Thoracic aorta (tissue), 2 donors: ENCODE results near the gene ENOX2. TPM values are rescaled to one million over a fixed set of nuclear protein-coding genes. Genes with fewer than 3 reads are reported as not detected.
A peak's percentile ranks its signal among the peaks of the same experiment; 100 is the strongest.

Experiments used
- ATAC-seq: fragments of 150-250 bp; one replicate; pipeline ENCODE4 v1.8.0; 2017; ENCODE audit warnings: low read depth; ENCODE audit not compliant: insufficient number of reproducible peaks, low FRiP score
- DNase-seq: peaks from one replicate; pipeline ENCODE4 v3.0.0-alpha.2; 2020; ENCODE audit warnings: low spot score
- H3K27ac ChIP-seq, 2 donors: fragments of 200-600 bp; sonication (generic); 1 replicate in 1 of 2; 2 replicates in 1 of 2; pipeline ENCODE4 v1.5.1; 2016; ENCODE audit warnings: mild to moderate bottlenecking in 2 of 2, moderate library complexity in 2 of 2
- H3K27me3 ChIP-seq: fragments of 200-600 bp; sonication (generic); replicated peaks from 2 replicates; pipeline ENCODE4 v1.6.0; 2016; ENCODE audit warnings: mild to moderate bottlenecking; ENCODE audit not compliant: insufficient read depth
- H3K36me3 ChIP-seq: fragments of 200-600 bp; sonication (generic); one replicate; pipeline ENCODE4 v1.5.1; 2016
- H3K4me1 ChIP-seq, 2 donors: fragments of 200-600 bp; sonication (generic); 1 replicate in 1 of 2; 2 replicates in 1 of 2; pipeline versions ENCODE4 v1.5.1 to v1.6.0; 2016; ENCODE audit warnings: low read depth in 2 of 2, mild to moderate bottlenecking in 1 of 2; ENCODE audit not compliant: control insufficient read depth in 1 of 2
- H3K4me3 ChIP-seq: fragments of 200-600 bp; sonication (generic); 2 replicates; pipeline ENCODE4 v1.5.1; 2016; ENCODE audit warnings: mild to moderate bottlenecking
- H3K9me3 ChIP-seq: fragments of 200-600 bp; sonication (generic); 2 replicates; pipeline ENCODE4 v1.5.1; 2016
- CTCF ChIP-seq: fragments of 200-600 bp; sonication (generic); IDR thresholded peaks from one replicate; pipeline ENCODE4 v1.5.1; 2019; ENCODE audit warnings: antibody characterized with exemption
- total RNA-seq, 2 donors: library from RNA; depleted of rRNA; stranded (reverse); fragments of >200 nt; gene quantifications; one replicate each; pipeline versions ENCODE4 v1.1.0 to v1.2.3, GENCODE V29; 2016

ENOX2 gene
- total RNA-seq, 2 donors from 2014 or later, result 17.9 to 28.7 TPM

- H3K9me3 ChIP-seq, result no peaks in the 10 kb centered on the region
- ATAC-seq, result no peak
Observed at GRCh38 chrX:130874751-130875150, 28.3 kb downstream of the ENOX2 start.

GRCh38 chrX:130869239-130869638, 33.8 kb downstream of the ENOX2 start:
- H3K27ac ChIP-seq, result peak overlapping the region in 1 of 2 donors; percentile 38
- H3K9me3 ChIP-seq, result no peaks in the 10 kb centered on the region
- ATAC-seq, result no peak
- DNase-seq, result no peak
- H3K4me3 ChIP-seq, result no peak overlapping the region
- H3K4me1 ChIP-seq, result no peaks in the 10 kb centered on the region
- no peaks in the 10 kb centered on the region for H3K27me3 ChIP-seq
- no peak for TF ChIP-seq CTCF
- no peaks in the 10 kb centered on the region for H3K36me3 ChIP-seq

More at GRCh38 chrX:130874751-130875150, 28.3 kb downstream of the ENOX2 start:
- H3K4me1 ChIP-seq, result peaks cover 4 to 15% of the 10 kb centered on the region in 2 donors
- no peaks in the 10 kb centered on the region for H3K27me3 ChIP-seq
- H3K27ac ChIP-seq, result no peak overlapping the region
- no peak for DNase-seq
- H3K36me3 ChIP-seq, result no peaks in the 10 kb centered on the region
- H3K4me3 ChIP-seq, result no peak overlapping the region
- TF ChIP-seq CTCF, result no peak

GRCh38 chrX:130861462-130861861, 41.5 kb downstream of the ENOX2 start:
- no peaks in the 10 kb centered on the region for H3K4me1 ChIP-seq
- H3K4me3 ChIP-seq, result no peak overlapping the region
- no peaks in the 10 kb centered on the region for H3K36me3 ChIP-seq
- H3K27ac ChIP-seq, result no peak overlapping the region
- H3K27me3 ChIP-seq, result no peaks in the 10 kb centered on the region
- no peaks in the 10 kb centered on the region for H3K9me3 ChIP-seq
- no peak for DNase-seq
- TF ChIP-seq CTCF, result no peak
- no peak for ATAC-seq

- DNase-seq, result no peak
- H3K4me3 ChIP-seq, result no peak overlapping the region
Observed at GRCh38 chrX:130857207-130857606, 45.8 kb downstream of the ENOX2 start.

GRCh38 chrX:130851569-130851968, 51.4 kb downstream of the ENOX2 start:
- Histone ChIP-seq H3K4me1 (no peaks in the 10 kb centered on the region), H3K27ac (no peak overlapping the region), H3K4me3 (no peak overlapping the region), H3K36me3 (no peaks in the 10 kb centered on the region), H3K27me3 (no peaks in the 10 kb centered on the region), H3K9me3 (no peaks in the 10 kb centered on the region)
- ATAC-seq (no peak), DNase-seq (no peak)
- TF ChIP-seq CTCF, result no peak

More at GRCh38 chrX:130857207-130857606, 45.8 kb downstream of the ENOX2 start:
- no peak for ATAC-seq
- H3K9me3 ChIP-seq, result no peaks in the 10 kb centered on the region
- no peak for TF ChIP-seq CTCF
- H3K27ac ChIP-seq, result no peak overlapping the region
- H3K27me3 ChIP-seq, result no peaks in the 10 kb centered on the region
- no peaks in the 10 kb centered on the region for H3K4me1 ChIP-seq
- H3K36me3 ChIP-seq, result no peaks in the 10 kb centered on the region
